IPS-18c (cell line): ENCODE data around the gene TPD52L2.
"Not testable (repeated sequence)": the region's sequence is repeated elsewhere in the genome, so short reads cannot be mapped to it uniquely, and the experiment has no call there.

ENCODE experiments used
- H3K4me3 ChIP-seq: 2 replicates; pipeline ENCODE4 v1.7.0; 2013; ENCODE audit warnings: low read depth, mild to moderate bottlenecking, low read length, moderate library complexity; ENCODE audit not compliant: insufficient read depth
- H3K9me3 ChIP-seq: one replicate; pipeline ENCODE4 v1.6.1; 2013; ENCODE audit warnings: mild to moderate bottlenecking, low read length, moderate library complexity; ENCODE audit not compliant: control insufficient read depth, insufficient read depth

The TPD52L2 gene

DNA sequence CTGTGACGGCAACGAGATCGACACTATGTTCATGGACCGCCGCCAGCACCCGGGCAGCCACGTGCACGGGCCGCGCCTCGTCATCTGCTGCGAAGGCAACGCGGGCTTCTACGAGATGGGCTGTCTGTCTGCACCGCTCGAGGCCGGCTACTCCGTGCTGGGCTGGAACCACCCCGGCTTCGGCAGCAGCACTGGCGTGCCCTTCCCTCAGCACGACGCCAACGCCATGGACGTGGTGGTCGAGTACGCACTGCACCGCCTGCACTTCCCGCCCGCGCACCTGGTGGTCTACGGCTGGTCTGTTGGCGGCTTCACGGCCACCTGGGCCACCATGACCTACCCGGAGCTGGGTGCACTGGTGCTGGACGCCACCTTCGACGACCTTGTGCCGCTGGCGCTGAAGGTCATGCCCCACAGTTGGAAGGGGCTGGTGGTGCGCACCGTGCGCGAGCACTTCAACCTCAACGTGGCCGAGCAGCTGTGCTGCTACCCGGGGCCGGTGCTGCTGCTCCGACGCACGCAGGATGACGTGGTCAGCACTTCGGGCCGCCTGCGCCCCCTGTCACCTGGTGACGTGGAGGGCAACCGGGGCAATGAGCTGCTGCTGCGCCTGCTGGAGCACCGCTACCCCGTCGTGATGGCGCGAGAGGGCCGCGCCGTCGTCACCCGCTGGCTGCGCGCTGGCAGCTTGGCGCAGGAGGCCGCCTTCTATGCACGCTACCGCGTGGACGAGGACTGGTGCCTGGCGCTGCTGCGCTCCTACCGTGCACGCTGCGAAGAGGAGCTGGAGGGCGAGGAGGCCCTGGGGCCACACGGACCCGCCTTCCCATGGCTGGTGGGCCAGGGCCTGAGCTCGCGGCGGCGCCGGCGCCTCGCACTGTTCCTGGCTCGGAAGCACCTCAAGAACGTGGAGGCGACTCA is 2.8 kb upstream of the TPD52L2 start:
- Histone ChIP-seq H3K4me3 (no peak overlapping the region), H3K9me3 (no peaks in the 10 kb centered on the region)

DNA sequence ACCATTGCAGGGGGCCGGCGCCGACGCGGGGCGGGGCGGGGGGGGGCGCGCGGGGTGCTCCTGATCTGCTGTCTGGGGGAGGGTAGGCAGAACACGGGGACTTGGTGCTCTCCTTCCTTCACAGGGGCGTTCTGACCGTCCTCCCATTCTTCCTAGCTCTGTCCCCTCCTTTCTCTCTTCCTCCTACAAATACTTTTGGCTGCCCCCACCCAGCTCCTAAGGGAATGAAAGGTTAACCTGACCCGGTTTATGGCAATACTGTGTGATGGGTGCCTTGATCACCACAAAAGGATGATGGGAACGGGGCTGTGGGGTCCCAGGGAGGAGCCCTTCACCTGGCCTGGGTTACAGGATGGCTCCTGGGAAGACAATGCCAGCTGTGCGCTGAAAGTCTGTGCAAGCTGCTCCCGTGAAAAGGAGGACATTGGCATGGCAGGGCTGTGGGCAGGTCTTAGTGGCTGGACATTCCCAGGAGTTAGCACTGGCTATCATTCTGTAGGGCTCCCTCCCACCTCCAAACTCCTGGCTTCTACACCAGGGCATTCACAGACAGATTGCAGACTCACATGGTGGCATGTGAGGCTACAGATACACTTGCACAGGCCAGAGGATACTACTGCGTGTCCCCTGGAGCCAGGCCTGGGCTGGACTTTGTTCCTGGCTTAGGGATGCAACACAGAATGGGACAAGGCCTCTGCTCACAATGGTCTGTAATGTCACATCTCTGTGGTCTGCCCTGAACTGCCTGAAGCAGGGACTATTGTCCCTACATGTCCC is 1.9 kb upstream of the TPD52L2 start:
- Histone ChIP-seq H3K4me3 (peak overlapping the region; percentile 79; the same call in 1 of the 2 replicates), H3K9me3 (no peaks in the 10 kb centered on the region)

DNA sequence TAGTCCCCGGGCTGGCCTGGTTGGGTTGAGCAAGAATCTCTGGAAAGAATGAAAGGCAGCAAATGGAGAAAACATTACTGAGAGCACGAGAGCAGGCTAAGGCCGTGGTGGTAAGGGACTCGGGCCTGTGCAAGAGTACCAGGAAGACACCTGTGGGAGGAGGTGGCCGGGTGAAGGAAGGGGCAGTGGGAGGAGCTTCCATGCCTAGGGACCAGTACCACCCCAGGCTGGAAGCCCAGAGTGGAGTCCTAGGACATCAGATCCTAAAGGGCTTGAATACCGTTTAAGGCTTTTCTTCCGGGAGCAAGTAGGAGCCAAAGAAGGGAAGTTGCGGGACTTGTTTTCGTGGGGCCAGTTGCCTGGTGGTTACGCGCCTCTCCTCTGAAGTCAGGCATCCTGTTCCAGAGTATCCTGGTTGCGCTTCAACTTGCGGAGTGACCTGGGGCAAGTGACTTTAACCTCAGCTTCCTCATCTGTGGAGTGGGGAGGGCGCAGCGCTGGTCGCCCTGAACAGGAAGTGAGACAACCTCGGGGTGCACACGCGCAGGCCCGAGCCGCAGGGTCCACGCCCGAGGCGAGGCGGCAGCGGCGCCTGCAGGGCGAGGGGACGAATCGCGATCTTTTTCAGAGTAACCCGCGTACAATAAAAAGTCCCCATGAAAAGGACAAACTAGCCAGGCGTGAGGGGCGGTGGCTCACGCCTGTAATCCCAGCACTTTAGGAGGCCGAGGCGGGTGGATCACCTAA is 1.1 kb upstream of the TPD52L2 start:
- Histone ChIP-seq H3K9me3 (no peaks in the 10 kb centered on the region), H3K4me3 (peak overlapping the region; percentile 79)

DNA sequence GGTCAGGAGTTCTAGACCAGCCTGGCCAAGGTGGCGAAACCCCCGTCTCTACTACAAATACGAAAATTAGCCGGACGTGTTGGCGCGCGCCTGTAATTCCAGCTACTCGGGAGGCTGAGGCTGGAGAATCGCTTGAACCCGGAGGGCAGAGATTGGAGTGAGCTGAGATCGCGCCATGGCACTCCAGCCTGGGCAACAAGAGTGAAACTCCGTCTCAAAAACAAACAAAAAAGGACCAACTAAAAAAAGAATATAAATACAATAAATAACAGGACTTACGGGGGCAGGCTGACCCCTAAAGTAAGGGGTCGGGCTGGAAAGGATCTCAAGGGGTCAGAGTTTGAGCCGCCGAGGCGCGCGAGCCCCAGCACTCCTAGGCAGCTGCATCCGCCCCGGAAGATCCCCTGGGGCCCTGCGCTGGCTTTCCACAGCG is 509 bp upstream of the TPD52L2 start:
- Histone ChIP-seq H3K4me3 (peak overlapping the region; percentile 79), H3K9me3 (no peaks in the 10 kb centered on the region)

DNA sequence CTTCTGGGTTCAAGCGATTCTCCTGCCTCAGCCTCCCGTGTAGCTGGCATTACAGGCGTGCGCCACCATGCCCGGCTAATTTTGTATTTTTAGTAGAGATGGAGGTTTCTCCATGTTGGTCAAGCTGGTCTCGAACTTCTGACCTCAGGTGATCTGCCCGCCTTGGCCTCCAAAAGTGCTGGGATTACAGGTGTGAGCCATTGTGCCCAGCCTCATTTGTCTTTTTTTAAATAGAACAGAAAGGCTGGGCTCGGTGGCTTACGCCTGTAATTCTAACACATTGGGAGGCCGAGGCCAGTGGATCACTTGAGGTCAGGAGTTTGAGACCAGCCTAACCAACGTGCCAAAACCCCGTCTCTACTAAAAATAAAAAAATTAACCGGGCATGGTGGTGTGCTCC is 2.0 kb downstream of the TPD52L2 start:
- not testable (repeated sequence) for H3K4me3 ChIP-seq, H3K9me3 ChIP-seq

DNA sequence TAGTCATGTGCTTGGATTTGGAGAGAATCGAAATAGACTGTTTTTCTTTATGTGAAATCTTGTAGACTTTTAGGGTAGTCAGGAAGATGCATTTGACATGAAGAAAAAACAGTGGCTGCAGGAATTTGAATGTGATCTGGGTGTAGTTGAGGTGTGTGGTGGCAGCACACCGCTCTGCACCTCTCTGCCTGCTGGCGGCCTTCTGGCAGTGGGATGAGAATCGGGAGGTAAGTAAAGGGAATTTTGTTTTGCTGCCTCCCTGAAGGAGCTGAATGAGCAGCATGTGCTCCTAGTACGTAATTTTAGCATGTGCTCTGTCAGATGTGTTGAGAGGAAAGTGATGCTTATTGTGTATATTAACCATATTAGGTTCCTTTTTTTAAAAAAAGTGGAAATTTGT is 3.2 kb downstream of the TPD52L2 start:
- Histone ChIP-seq H3K9me3 (no peaks in the 10 kb centered on the region), H3K4me3 (no peak overlapping the region)

DNA sequence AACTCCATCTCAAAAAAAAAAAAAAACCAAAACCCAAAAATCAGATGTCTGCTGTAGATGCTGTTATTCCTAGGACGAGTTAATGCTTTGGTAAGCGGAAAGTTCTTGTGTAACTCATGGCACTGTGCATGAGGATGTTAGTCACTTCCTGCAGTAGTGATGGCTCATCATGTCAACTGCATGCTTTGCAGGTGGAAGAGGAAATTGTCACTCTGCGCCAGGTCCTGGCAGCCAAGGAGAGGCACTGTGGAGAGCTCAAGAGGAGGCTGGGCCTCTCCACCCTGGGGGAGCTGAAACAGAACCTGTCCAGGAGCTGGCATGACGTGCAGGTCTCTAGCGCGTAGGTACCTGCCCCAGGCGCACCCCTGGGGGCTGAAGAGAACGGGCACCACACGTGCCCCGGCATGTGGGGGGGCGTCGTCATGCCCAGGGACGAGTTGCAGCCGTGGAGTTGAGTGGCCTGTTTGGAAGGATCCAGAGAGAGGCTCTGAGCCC is 8.5 kb downstream of the TPD52L2 start:
- no peak overlapping the region for H3K4me3 ChIP-seq
- H3K9me3 ChIP-seq, result no peaks in the 10 kb centered on the region

DNA sequence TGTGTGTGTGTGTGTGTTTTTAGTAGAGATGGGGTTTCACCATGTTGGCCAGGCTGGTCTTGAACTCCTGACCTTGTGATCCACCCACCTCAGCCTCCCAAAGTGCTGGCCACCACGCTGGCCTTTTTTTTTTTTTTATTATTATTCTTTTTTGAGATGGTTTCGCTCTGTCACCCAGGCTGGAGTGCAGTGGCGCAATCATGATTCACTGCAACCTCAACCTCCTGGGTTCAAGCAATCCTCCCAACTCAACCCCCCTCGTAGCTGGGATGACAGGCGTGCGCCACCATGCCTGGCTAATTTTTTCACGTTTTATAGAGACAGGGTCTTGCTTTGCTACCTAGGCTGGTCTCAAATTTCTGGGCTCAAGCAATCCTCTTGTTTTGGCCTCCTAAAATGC is 9.2 kb downstream of the TPD52L2 start:
- H3K9me3 ChIP-seq, H3K4me3 ChIP-seq: not testable (repeated sequence)

DNA sequence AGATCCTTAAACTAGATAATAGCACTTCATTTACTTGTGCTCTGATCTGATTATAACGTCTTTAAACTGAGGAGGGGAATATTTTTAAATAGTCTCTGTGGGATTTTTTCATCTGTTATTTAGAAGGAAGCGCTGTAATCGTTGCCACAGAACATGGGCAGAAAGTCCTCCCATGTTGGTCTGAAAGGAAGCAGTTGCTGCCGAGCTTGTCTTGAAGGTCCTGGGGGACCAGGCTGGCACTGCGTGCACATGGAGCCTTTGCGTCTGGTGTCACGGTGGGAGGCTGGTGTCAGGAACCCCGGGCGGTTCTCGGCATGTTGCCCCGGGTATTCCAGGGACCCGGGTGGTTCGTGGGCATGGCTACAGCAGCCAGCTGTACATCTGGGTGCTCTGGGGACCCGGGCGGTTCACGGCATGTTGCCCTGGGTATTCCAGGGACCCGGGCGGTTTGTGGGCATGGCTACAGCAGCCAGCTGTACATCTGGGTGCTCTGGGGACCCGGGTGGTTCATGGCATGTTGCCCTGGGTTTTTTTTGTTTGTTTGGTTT is 11.5 kb downstream of the TPD52L2 start:
- H3K9me3 ChIP-seq, result no peaks in the 10 kb centered on the region
- no peak overlapping the region for H3K4me3 ChIP-seq

DNA sequence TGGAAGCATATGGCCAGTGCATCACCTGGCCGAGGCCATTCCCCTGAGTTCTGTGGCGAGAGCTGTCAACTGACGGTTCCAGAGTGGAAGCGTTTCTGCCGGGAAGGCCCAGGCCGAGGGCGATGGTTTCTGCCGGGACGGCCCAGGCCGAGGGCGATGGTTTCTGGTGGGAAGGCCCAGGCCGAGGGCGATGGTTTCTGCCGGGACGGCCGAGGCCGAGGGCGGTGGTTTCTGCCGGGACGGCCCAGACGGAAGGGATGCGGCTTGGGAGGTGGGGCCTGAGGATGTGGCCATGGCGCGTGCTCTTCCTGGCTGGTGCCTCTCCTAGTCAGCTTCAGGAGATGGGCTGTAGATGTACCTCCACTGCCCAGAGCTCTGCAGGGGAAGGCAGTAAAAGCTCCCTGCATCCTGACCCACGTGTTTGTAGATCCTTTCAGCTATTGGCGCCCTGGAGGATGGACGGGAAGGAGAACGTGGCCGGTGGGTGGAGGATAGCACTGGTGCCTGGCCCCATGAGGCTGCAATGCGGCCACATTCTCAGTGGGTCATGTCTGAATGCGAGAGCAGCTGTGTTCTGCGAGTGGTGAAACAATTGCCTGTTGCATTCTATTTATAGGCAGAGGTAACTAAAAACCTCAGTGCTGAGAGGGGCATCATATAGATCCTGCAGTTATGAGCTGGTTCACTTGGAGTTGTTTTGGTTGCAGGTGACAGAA is 12.8 kb downstream of the TPD52L2 start:
- no peak overlapping the region for H3K4me3 ChIP-seq
- no peaks in the 10 kb centered on the region for H3K9me3 ChIP-seq

DNA sequence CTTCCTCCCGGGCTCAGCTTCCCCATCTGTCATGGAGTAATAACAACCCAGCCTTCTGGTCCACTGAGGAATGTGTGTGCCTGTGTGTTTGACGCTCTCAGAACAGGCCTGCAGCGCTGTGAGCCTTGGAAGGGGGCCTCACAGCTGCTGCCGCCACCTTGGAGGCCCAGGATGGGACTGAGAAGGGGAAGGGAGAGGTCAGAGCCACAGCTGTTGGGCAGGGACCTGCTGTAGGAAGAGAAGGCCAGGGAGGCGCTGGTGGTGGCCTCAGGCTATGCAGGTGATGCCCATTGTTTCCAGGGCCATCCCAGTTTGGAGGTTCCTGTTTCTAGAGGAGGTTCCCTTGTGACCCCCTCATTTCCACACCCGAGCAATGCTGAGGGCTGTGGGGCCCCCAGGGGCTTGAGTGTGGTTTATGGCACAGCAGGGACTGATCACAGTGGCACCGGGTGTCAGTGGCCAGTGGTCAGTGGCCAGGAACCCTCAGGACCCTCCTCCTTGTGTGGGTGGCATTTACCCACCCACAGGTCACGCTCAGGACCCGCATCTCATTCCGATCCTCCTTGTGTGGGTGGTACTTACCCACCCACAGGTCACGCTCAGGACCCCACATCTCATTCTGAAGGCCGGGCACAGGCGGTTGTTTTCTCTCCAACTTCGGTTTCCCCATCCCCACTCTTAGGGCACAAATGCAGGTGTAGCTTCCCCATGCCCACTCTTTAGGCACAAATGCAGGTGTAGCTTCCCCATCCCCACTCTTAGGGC is 14.0 kb downstream of the TPD52L2 start:
- Histone ChIP-seq H3K9me3 (no peaks in the 10 kb centered on the region), H3K4me3 (no peak overlapping the region)

DNA sequence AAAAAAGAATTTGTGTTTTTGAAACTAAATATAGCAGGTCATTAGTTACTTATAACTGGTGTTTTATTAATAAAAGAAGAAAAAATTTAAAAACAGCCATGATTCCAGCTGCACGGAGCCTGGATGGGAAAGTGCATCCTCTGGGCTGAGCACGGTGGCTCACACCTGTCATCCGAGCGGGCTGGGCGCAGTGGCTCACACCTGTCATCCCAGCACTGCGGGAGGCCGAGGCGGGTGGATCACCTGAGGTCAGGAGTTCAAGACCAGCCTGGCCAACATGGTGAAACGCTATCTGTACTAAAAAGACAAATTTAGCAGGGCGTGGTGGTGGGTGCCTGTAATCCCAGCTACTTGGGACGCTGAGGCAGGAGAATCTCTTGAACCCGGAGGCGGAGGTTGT is 15.8 kb downstream of the TPD52L2 start:
- H3K4me3 ChIP-seq, H3K9me3 ChIP-seq: not testable (repeated sequence)

DNA sequence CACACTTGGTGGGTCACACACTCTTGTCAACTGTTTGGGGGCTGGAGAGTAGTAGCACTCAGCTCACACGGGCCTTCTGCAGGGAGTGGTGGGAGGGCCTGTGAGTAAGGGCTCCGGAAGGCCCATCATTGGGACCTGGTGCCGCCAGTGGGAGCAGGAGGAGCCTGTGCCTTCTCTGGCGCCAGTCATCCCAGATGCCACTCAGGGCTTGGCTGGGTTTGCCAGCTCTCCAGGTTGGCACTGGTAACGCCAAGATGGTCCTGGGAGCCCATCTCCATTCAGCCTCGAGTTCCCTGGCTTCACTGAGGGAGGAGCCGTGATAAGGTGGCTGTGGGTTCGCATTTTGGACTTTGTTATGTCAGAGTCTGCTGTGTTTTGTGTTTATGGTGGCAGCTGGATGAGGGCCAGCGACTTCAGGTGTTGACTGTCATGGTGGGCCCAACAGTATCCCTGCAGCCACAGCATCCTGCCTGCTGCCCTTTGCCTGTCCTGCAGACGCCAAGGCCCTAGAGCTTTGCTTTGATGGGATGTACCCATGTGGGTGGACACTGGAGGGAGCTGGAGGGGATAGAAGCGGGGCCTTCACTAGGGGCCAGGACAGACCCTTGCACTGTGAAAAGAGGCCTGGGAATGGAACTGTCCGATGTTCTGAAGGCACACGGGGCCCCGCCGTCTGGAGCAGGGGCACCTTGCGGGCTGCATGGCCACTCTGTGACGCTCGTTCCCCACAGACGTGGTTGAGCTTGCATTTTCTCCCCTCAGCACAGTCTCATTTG is 16.6 kb downstream of the TPD52L2 start:
- no peaks in the 10 kb centered on the region for H3K9me3 ChIP-seq
- no peak overlapping the region for H3K4me3 ChIP-seq

DNA sequence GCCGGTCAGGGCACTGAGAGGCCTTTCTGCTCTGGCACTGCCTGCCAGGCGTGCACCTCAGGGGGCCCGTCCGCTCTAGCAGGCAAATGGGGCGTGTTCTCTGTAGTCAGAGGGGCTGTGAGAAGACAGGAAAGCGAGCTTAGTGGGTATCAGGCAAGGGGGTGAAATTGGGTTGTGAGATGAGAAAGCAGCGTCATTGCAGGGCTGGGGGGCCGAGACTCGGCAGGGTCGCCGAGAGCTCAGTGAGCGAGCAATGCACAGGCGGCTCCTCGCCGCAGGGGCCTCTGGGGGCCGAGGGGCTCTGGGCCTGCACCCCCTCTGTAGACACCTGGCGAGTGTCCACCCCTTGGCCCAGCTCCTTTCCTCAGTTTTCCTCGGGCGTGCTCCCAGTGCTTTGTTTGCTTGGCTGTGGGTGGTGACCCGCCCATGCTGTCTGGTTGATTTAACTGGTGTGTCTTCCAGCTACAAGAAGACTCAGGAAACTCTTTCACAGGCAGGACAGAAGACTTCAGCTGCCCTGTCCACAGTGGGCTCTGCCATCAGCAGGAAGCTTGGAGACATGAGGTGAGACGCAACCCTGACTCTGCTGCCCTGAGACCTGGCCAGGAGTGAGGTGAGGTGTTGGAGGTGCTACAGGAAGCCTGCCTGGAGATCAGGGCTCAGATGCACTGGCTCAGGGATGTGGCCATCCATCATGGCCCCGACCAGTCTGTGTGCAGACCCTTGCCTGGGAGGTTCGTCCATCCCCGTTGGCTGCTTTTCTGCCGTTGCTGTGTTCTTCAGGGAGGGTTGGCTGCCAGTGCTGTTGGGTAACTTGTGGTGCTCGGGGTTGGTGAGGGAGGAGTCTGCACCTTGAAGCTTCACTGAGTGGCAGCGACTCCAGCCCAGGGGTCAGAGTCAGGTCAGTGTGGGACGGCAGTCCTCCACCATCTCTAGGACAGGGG is 17.5 kb downstream of the TPD52L2 start:
- no peaks in the 10 kb centered on the region for H3K9me3 ChIP-seq
- H3K4me3 ChIP-seq, result no peak overlapping the region
